Hepatic stellate cell (primary cell): Measurements from ENCODE around the gene RBX1.
A peak's percentile ranks its signal among the peaks of the same experiment; 100 is the strongest.

Source experiments
- DNase-seq: peaks from one replicate; pipeline ENCODE4 v3.0.0; 2011; ENCODE audit warnings: low spot score

RBX1 gene

GRCh38 chr22:41022470-41023298 is 71.5 kb downstream of the RBX1 start:
- DNase-seq = peak; percentile 84
